DMS53 (cell line): Measurements from ENCODE around the gene ARAP2.
A peak's percentile ranks its signal among the peaks of the same experiment; 100 is the strongest.
"Not testable (repeated sequence)": the region's sequence is repeated elsewhere in the genome, so short reads cannot be mapped to it uniquely, and the experiment has no call there.

Experiments used
- DNase-seq: peaks from one replicate; lab custom pipeline; 2025; lab: John Stamatoyannopoulos, UW

The ARAP2 gene

GRCh38 chr4:36214735-36215485 lies 29.4 kb downstream of the ARAP2 start:
- DNase-seq = no peak

GRCh38 chr4:36213977-36214376 lies 30.3 kb downstream of the ARAP2 start:
- no peak for DNase-seq

DNA sequence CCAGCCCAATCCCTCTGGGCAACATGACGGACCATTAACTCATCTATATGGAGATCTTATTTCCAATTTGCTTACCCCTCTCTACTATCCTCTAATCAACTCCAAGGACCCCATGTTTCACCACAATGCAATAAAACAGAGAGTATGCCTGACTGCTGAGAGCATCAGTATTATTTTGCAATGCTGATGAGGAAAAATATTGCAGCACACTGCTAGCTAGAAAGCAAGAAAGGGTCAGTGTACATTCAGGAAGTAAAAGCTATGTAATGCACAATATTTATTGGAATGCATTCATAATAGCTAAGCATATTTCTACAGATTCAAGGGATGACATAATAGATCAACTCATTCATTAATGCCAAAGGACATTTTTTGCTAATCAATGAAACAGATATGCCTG lies 33.2 kb downstream of the ARAP2 start:
- no peak for DNase-seq

GRCh38 chr4:36209941-36210649 lies 34.2 kb downstream of the ARAP2 start:
- DNase-seq = no peak

GRCh38 chr4:36208893-36209473 lies 35.3 kb downstream of the ARAP2 start:
- DNase-seq = no peak

GRCh38 chr4:36207831-36208520 lies 36.3 kb downstream of the ARAP2 start:
- DNase-seq = no peak

GRCh38 chr4:36207367-36207766 lies 36.9 kb downstream of the ARAP2 start:
- DNase-seq = no peak

DNA sequence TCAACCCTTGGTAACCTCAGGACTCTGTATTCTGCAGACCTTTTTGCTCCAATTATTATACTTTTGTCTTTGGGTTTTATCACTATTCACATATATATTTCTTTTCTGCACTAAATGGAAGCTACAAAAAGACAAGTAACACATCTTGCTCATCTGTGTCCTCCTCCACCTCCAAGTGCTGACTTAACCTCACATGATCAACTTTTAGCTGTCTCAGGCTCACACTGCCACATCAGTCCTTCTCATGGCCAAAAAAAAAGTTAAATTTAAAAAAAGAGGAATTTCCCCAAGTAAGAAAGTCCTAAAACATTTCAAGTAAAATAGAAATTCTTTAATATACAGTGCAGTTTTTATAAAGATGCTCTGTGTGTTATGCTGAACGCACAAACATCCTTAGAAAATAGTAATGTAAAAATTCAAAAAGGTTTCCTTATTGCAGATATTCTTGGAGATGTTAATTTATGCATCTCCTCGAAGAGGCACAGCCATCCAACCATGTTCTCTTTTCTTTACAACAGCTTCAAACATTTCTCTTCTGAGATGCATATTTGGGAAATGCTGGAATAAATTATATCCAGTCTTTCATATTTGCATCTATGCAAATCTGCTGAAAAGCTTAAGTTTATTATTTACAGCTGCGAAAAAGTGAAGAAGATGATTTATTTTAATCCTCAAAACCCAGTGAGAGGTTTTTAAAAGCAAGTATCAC lies 37.6 kb downstream of the ARAP2 start:
- no peak for DNase-seq

DNA sequence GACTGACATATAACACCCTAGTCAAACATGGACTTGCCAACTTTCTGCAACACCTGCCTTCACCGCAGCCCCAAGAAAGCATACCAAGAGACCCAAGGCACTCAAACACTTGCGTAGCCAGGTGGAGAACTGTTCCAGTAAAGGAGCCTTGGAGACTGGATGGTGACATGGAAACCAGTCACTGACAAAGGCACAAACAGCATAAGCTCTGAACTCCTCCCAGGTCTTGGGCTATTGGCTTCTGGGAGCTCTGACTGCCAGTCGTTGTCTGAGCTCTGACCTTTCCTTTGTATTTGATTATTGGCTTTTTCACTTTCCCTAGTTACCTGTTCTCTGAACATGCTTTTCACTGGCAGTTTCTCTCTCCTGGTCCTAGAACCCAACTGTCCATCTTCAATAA lies 38.3 kb downstream of the ARAP2 start:
- no peak for DNase-seq

- DNase-seq = no peak
Measured at GRCh38 chr4:36198861-36199260, 45.5 kb downstream of the ARAP2 start.

DNA sequence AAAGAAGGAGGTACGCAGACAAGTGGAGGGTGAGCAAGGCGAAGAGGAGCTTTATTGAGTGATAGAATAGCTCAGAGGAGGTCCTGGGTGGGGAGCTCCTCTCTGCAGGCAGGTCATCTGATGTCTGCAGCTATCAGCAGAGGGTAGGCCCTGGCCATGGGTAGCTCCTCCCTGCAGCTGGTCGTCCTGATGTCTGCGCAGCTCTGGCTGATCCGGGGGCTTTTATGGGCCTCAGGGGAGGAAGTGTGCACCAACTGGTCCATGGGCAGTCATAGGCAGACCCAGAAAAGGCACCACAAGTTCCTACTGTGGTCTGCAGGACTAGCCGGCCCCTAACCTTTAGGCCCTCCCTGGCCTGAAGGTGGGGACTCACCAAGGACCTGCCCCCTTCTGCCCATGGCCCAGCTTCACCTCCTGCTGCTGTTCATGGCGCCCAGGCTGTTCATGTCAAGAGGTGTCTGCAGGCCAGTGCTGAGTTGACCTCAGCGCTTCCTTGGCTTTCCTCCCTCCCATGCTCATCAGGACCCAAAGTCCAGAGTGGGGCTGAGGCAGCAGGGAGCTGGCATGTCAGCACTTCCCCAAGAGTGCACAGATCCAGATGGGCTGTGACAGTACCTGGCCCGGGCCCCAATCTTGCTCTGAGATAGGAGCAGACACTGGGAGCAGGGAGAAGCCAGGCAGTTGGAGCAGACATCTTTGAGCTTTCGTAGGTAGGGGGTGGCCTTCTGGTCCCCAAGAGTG lies 46.1 kb downstream of the ARAP2 start:
- DNase-seq = no peak

- DNase-seq = no peak
Measured at GRCh38 chr4:36197501-36197900, 46.8 kb downstream of the ARAP2 start.

- no peak for DNase-seq
Measured at GRCh38 chr4:36196145-36196913, 48.0 kb downstream of the ARAP2 start.

DNA sequence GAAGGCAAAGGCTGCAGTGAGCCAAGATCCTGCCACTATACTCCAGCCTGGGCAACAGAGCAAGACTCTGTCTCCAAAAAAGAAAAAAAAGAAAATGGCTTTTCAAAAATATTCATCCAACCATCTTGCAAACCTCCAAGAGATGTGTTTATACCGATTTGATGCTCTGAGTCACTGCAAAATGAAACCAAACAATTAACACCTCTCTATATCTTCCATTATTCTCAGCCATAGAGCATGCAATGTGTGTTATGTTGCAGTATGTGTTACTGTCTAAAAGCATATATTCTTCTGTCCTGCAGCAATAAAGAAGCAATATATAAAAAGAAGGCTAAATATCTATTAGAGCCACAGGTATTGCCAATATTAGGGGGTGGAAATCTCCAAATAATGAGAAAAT lies 51.4 kb downstream of the ARAP2 start:
- DNase-seq = no peak

DNA sequence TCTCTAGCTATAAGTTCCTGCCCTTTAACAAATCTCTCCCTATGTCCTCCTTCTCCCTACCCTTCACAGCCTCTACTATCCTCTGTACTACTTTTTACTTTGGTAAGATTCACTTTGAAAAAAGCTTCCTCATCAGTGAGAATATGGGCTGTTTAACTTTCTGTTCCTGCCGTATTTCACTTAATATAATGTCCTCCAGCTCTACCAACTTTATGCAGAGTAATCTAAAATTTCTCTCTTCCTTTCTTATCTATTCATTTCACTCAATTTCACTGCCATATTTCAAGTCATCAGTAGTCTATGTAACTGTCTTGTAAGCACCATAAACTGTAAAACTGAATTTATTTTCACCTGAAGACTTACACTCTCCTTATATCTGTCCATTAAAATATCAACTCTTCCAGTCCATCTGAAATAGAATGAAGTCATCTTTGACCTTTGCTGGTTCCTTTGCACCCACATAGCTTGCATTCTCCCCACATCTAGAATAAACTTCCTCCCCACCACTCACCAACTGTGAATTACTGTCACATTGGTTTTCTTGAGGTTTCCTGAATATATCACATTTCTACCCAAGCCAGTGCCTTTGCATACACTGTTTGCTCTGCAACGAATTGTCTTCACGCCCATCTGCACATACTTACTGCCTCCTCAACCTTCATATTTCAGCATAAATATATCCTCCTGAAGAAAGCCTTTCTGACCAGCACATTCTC lies 54.6 kb downstream of the ARAP2 start:
- DNase-seq = no peak

- peak; percentile 73 for DNase-seq
Measured at GRCh38 chr4:36187723-36188333, 56.5 kb downstream of the ARAP2 start.

- no peak for DNase-seq
Measured at GRCh38 chr4:36183665-36184393, 60.5 kb downstream of the ARAP2 start.

GRCh38 chr4:36183232-36183631 lies 61.1 kb downstream of the ARAP2 start:
- no peak for DNase-seq

DNA sequence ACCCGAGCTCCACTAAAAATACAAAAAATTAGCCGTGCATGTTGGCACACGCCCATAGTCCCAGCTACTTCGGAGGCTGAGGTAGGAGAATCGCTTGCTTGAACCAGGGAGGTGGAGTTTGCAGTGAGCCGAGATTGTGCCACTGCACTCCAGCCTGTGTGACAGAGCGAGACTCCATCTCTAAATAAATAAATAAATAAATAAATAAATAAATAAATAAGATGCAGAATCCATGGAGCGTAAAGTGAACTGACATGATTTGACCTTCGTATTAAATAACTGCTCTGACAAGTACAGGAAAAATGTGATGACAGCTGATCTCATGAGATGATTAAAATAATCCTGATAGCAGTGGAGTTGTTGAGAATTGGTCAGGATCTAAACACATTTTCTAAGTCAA lies 62.0 kb downstream of the ARAP2 start:
- not testable (repeated sequence) for DNase-seq
